Activated T-cell treated with anti-CD3 and anti-CD28 coated beads for 24 hours (primary cell): ENCODE measurements around the gene GATAD2A.
"Not testable (repeated sequence)": the region's sequence is repeated elsewhere in the genome, so short reads cannot be mapped to it uniquely, and the experiment has no call there.

Source experiments
- DNase-seq: peaks from one replicate; pipeline ENCODE4 v3.0.0-alpha.2; 2020; ENCODE audit warnings: low read depth

The GATAD2A gene

DNA sequence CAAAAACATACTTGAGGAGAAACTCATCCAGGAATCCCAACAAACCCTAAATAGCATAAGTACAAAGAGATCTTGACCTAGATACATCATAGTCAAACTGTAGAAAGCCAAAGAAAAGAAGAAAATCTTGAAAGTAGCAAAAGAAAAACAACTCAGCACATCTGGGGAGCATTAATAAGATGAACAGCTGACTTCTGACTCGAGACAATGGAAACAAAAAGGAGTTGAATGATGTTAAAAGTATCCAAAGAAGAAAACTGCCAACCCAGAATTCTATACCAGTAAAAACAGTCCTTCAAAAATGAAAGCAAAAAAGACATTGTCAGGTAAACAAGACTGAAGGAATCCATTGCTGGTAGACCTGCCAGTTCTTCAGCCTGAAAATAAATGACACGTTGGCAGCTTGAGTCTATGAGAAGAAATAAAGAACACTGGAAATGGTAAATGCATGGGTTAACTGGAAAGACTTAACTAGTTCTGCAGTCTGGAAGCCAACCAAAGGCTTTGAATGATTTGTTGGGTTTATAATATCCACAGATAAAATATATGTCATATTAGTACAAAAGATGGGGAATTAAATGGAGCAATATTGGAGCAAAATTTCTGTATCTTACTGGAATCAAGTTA is 63.1 kb downstream of the GATAD2A start:
- DNase-seq, result no peak

DNA sequence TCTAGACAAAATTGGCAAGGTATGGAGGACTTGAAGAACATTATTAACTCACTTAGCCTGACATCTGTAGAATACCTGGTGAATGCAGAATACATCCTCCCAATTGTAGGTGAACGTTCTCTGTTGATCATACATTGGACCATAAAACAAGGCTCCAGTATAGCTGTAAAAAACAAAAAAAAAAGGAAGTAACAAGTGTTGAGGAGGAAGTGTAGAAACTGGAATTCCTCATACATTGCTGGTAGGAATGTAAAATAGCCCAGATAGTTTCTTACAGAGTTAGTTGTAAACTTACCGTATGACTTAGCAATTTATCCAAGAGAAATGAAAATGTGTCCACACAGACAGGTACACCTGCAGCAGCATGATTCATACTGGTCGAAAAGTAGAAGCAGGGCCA is 65.1 kb downstream of the GATAD2A start:
- DNase-seq, result no peak

DNA sequence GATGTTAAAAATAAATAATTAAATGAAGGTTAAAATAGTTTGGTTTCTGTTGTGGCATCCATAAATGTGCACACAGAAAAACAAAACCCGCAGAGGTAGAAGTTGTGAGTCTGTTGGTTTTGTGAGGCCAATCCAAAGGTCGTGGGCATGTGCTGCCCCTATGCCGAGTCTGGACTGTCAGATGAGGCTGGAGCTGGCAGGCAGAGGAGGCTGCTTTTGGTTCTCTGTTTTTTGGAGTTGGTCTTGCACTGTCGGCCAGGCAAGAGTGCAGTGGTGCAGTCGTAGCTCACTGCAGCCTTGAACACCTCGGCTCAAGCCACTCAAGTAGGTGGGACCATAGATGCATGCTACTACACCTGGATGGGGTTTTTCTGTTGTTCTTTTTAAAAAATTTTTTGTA is 66.2 kb downstream of the GATAD2A start:
- no peak for DNase-seq

DNA sequence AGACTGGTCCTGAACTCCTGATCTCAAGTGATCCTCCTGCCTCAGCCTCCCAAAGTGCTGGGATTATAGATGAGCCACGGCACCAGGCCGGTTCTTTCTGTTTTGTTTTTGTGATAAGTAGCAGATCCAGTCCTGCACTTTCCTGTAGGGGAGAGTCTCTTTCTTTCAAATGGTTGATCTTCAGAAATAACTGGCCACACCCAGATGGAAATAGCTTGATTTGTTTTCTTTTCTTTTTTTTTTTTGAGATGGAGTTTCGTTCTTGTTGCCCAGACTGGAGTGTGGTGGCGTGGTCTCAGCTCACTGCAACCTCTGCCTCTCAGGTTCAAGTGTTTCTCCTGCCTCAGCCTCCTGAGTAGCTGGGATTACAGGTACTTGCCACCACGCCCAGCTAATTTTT is 66.6 kb downstream of the GATAD2A start:
- DNase-seq, result not testable (repeated sequence)

DNA sequence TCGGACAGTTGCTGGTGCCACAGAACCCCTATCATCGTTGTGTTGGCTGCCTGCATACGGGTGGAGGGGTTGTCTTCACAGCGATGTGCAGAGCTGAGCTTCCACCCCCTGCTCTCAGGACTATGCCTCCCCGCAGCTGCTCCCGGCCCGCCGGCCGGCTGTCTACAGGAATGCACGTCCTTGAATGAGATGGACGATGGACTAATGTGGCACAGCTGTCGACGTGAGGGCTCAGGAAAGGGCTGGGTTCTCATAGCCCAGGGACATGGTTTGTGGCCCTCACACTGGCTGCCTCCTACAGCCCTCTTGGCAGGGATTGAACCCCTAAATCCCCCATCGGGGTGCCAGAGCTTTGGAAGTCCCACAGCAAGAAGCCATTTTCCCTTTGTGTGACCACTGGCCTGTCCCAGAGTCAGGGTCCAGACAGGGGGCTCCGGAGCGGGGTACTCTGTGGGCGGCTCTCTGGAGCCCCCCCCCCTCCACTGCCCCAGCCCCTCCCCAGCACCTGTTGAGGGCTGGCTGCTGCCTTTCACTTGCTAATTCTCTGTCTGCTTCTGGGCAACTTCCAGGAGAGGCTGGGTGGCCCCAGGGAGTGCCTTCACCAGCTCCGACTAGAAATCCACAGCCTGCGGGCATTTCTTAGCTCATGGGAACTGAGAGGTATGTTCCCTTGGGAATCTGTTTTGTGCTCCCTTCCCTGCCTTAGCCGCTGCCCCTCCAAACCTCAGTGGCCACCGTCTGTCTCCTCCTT is 69.7 kb downstream of the GATAD2A start:
- DNase-seq, result no peak

DNA sequence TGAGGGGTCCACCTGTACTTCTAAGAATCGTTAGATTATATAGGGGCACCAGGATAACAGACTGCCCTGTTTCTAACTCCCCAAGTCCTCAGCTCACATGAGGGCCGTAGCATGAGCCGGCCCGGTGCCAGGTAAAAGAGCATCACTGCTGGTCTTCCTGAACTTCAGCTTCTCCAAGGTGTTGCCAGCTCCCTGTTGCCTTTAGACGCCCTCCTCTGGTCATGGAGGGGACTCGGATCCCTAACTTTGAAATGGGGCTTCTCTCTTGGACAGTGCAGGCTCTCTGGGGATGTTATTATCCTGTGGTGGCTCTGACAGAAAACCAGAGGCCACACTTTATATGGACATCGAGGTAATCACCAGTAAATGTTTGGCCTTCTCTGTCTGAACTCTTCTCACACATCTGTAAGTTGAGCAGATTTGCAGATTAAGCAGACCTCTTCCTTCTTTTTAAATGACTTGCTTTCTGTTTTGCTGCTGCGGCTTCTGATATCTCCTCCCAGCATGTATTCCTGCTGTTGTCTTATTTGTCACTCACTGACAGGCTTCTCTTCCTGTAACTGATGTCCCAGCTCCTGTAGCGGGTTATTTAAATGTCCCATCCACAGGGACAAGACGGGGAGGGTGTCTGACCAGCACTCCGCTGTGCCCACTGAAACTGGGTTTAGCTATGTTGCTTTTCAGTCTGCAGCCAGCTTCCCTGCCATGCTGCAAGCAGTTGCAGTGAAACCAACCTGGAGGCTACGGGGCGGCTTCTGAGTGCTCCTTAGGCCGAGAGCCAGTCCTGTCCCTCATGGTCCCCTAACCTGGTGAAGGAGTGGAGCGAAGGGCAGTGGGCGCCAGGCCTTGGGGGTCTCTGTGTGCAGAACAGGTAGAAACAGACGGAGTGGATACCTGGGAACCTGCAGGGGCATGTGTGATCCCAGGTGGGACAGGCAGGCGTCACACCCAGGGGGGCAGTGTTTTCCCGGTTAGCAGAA is 70.7 kb downstream of the GATAD2A start:
- DNase-seq, result no peak

DNA sequence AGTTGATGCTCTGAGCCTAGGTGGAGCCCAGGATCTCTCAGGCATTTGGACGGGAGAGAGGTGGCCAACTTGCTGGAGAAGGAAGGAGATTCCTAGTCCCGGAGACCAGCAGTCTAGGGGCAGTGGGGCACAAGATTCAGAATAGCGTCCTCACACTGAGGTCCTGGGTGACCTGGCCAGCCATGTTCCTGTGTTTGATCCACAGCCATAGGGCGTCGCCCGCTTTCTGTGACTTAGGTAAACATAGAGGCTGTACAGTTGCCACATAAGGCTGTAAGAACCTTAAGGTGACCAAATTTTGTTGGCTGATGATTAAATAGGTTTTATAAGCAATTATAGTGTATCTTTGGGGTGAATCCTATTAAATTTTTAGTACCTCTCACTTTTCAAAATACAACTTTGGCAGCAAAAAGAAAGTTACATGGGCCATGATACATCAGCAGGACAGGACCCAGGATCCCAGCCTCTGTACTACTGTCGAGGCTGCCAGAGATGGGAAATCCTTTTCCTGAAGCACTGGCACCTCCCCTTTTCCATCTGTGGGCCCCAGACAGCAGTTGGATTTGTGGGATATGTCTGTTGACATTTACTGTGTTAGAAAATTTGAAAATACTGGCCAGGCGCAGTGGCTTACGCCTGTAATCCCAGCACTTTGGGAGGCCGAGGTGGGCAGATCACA is 72.4 kb downstream of the GATAD2A start:
- no peak for DNase-seq

DNA sequence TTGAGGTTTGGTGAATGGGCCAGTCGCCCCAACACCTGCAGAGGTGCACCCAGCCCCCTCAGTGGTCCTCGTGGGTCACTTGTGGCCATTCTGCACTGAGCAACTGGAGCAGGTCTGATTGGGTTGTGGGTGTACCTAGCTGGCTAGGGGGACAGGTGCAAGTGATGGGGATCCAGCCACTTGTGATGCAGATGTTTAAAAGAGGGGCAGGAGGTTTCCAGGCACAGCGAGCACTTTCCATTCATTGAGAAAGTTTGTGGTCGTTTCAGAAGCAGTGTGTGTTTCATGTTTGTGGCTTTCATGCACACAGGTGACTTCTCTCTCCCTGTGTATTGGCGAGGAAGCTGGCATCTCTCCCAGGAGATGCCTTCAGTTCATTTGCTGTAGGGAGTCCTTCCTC is 75.2 kb downstream of the GATAD2A start:
- DNase-seq, result no peak

DNA sequence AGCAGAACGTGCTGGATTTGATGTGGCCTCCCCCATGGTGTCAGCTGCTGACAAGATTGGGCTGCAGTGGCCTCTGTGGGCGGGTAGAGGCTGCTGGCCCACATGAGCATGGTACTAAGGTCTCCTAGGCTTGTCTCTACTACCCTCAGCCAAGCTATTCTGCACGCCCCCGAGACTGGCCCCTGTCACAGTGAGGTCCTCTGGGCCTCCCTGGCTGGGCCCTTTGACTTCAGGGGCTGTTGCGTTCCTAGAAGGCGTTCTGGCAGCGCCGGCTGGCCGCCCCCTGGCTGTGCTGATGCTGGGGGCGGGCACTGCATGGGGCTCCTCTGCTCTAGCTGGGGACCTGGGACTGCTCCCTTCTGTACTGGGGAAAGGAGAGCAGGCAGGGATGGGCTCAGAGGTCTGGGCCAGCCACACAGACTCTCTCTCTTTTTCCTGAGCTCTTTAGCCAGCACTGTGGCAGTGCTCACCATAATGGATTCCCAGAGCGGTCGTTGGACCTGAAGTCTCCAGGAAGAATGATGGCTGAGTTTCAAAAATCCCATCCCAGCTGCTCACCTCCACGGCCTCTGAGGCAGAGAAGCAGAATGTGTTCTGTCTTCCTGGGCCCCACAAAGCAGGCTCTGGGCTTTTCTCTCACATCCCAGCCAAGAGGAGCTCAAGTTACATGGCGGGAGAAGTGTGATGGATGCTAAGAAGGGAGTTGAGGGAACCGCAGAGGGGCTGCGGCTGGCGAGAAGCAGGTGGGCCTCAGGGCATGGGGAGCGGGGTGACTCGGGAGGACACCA is 77.5 kb downstream of the GATAD2A start:
- no peak for DNase-seq

DNA sequence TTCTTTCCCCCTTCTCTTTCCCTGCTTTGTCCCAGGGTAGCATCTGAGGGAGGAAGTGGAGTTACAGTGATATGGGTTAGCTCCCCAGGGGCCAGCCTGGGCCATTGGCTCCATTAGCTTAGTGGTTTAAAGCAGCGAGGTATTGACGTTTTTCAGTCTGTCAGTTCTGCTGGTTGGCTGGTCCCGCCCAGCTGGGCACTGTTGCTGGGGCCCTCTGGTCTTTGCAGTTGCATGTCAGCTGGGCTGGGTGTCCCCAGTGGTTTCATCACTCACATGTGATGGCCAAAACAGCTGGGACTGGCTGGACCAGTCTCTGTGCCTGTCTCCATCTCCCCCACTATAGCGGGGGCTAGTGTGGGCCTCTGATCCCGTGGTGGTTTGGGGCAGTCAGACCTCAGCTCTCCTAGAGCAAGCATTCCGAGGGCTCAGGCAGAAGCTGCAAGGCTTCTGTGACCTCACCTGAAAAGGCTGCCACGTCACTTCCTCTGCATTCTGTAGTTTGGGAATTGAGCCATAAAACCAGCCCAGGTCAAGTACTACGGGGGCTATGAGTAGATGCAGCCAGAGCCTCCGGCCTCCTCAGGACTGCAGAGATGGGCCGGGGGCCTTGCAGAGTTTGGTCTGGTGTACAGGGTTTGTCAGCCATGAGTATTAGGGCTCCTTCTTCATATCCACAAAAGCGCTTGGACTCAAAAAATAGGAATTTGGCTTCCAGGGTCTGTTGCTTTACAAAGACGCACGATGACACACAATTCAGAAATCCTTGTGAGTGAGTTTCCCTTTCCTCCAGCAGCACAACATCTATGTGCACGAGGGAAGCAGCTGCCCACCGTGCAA is 79.9 kb downstream of the GATAD2A start:
- DNase-seq, result no peak

DNA sequence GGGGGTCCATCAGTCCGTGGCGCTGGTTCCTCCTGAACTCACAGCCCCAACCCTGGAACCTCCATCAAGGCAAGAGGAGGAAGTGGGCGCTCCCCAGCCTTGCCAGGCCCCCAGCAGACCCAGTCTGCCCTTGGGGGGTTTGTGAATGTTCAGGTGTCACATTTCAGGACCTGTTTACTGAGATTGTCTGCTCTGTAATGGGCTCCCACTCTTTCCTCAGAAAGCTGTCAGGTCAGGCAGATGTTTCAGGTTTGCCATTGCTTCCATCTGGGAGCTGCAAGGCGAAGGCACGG is 80.5 kb downstream of the GATAD2A start:
- no peak for DNase-seq

DNA sequence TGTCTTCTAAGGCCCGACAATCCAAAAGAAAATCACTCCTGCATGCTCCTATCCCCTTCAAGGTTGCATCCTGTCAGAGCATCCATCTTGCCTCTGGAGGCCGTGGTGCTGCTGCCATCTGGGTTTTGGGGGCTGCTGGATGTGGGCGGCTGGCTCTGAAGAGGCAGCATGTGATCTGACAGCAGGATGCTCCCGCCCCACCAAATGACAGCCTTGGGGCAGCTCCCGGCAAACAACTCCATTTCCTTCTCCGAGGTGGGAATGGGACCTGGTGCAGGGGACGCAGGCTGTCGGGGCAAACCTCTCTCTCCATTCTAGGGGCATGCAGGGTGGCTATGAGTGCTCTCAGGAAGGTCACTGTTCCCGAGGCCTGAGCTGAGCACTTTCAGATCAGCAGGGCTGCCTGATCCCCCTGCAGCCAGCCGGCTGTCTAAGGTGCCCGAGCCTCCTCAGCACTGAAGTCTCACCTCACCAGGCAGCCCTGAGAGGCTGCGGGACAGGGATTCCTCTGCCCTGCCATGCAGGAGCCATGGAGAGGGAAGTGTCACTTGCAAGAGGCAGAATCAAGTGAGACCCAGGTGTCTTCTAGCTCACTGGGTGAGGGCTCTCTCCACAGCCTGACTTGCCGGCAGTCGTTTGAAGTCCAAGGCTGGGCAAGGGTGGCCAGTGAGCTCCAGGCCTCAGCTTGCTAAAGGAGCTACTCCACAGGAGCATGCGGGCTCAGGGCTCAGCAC is 81.0 kb downstream of the GATAD2A start:
- DNase-seq, result no peak

DNA sequence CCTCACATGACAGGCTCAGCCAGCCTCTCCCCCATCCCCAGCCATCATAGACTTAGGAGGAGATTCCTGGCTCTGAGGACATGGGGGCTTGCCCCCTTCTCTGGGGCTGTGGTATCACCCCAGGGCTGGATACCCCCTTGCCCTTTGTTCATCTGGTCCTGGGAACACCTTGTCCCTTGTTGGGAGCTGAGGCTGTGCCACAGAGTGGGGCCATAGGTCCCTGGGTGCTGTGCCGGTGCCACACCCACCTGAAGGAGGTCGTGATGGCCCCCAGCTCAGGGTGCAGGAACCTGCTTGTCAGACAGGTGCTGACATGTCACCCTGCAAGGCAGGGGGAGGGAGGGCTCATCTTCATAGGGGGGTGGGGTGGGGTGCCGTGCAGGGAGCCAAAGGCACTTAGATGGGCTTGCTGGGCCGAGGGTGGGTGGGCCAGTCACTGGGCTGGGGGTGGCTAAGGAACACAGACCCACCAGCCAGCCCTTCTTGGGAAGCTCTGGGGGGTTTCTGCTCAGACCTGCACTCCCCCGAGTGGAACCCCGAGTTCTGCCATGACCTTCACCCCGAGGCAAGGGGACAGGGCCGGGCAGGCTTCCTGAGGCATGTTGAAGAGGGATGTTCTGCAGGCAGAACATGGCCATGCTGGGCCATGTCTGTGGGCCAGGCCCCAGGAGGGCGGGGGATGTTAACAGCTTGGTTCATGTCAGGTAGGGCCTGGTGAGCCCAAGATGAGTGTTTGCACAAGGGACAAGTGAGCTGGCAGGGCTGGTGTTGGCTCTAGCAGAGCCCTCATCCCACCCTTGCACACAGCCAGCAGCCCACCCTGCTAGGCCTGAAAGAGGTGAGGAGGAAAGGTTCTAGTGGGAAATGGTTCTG is 81.8 kb downstream of the GATAD2A start:
- no peak for DNase-seq

DNA sequence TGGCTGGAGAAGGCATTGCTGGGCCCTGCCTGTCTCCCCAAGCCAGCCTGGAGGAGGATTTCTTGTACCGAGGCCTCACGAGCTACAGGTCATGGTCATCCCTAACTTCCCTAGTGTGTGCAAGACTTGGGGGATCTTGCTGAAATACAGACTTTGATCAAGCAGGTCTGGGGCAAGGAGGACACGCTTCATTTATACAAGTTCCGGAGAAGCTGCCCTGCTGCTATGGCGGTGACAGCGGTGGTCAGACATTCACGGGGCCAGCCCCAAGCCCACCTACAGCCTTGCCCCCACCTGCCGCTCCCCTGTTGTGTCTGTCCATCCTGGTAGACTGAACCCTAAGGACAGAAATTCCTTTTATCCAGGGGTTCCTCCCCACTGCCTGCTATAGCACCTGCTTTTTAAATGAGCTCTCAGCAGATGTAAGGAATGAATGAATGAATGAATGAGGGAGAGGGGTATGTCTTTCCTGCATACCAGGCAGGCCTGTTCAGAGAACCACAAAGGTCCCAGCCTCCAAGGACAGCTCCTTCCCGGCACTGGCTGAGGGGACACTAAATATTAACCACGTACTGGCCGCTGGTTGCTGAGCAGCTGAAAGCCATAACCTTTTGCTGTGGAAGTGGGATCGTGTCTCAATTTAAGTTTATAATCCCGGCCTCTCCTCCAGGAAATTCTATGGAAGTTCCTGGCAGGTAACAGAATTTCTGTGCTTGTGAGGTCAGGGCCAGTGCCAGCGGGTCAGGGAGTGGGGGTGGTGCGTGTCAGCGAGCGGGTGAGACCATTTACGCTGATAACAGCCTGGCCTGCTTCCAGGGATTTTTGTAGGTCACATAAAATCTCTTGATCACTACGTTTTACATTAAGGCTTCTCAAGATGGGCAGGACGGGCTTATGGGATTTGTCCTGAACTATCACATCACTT is 82.7 kb downstream of the GATAD2A start:
- DNase-seq, result no peak

DNA sequence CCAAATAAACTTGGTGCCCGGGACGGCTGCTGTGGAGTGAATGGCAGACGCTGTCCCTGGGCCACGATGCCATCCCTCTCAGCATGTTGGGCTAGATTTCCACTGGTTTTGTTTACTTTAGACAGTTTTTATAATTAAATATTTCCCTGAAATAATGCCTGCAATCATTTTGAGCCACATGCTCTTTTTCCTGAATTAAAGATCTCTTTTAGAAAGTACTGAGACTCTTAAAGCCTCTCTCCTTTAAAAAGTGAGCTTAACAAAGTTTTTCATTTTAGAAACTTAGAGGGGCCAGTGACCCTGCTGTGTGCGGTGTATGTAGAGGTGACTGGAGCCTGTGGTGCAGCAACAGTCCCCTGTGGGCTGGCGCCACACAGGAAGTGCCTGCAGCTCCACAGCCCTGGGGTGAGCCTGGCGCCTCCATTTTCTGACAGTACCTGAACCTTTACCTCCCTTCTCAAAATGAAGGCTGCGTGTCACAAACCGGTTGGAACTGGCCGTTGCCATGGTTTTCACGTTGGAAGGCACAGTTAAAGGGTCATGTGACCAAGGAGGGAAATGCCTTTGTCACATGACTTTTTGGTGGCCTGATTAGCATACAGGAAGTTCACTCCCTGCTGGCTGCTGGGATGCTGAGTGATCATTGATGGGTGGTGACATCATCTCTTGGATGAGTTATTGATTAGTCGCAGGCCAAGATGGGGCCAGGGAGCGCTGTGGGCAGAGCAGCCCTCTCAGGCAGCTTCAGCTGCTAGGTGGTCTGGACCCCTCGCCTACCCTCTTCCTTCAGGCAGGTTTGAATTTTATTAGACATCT is 83.6 kb downstream of the GATAD2A start:
- DNase-seq, result peak; percentile 74

DNA sequence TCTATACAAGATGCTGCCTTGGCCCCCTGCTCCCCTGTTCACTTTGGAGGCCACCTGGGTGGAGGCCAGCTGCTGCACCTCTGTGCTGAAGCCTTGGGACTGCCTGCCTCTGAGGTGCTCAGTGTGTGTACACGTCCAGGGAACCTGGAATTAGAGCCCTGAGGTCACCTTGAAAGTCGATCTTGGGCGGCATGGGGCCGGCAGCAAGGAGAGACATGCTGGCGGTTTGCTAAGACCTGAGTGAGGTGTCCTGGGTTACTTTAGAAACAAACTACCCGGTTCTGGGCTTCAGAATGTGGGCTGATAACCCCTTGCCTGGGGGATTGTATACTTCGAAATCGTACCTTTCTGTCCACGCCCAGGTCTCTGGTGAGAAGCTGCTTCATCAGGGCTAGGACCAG is 84.3 kb downstream of the GATAD2A start:
- no peak for DNase-seq
